Body of pancreas (tissue), 4 donors: Measurements from ENCODE around the gene SMIM12. TPM values are rescaled to one million over a fixed set of nuclear protein-coding genes. Genes with fewer than 3 reads are reported as not detected.
A peak's percentile ranks its signal among the peaks of the same experiment; 100 is the strongest.

Experiments
- ATAC-seq: fragments of 150-250 bp; one replicate; pipeline ENCODE4 v1.9.1; 2016
- DNase-seq, 4 donors: peaks; one replicate each; pipeline ENCODE4 v3.0.0-alpha.2; 2019
- H3K27ac ChIP-seq, 4 donors: fragments of 200-600 bp; sonication (generic); 1 replicate in 3 of 4; 2 replicates in 1 of 4; pipeline versions ENCODE4 v1.5.1 to v1.6.1; 2016 to 2019; ENCODE audit warnings: mild to moderate bottlenecking in 1 of 4, mixed read lengths in 1 of 4, moderate library complexity in 1 of 4
- H3K27me3 ChIP-seq, 2 donors: fragments of 200-600 bp; sonication (generic); one replicate each; pipeline ENCODE4 v1.6.0; 2016; ENCODE audit warnings: mild to moderate bottlenecking in 1 of 2
- H3K36me3 ChIP-seq, 2 donors: fragments of 200-600 bp; sonication (generic); replicated peaks in 1 of 2; 2 replicates each; pipeline ENCODE4 v1.5.1; 2016; ENCODE audit warnings: low read depth in 2 of 2; ENCODE audit not compliant: insufficient read depth in 1 of 2
- H3K4me1 ChIP-seq: fragments of 200-600 bp; sonication (generic); one replicate; pipeline ENCODE4 v1.6.0; 2016
- H3K4me3 ChIP-seq, 2 donors: fragments of 200-600 bp; sonication (generic); 1 replicate in 1 of 2; 2 replicates in 1 of 2; pipeline ENCODE4 v1.5.1; 2016 to 2019
- H3K9me3 ChIP-seq, 3 donors: fragments of 200-600 bp; sonication (generic); 1 replicate in 2 of 3; 2 replicates in 1 of 3; pipeline ENCODE4 v1.5.1; 2016
- CTCF ChIP-seq, 7 experiments: fragments of 450-650 bp in 4 of 7; fragments of 200-600 bp in 3 of 7; sonication (generic) in 3 of 7; IDR thresholded peaks; one replicate each; pipeline ENCODE4 v1.5.1; 2016 to 2019; ENCODE audit warnings: antibody characterized with exemption in 7 of 7
- POLR2A ChIP-seq, 3 donors: fragments of 450-650 bp; IDR thresholded peaks; one replicate each; pipeline ENCODE4 v1.6.1; 2016; ENCODE audit warnings: antibody characterized with exemption in 3 of 3, mild to moderate bottlenecking in 2 of 3
- WGBS, 2 donors: methylation state at CpG; one replicate each; pipeline ENCODE4 v1.1.5; 2017; 5-methylcytosine and 5-hydroxymethylcytosine counted together
- intact Hi-C: fragments of 100-400 bp; cut with DNase I; formaldehyde crosslinking; loops from one replicate; pipeline ENCODE4 v1.15.1; 2023
- total RNA-seq, 2 donors: library from RNA; depleted of rRNA; stranded (reverse); fragments of >200 nt; gene quantifications; one replicate each; pipeline ENCODE4 v1.1.0, GENCODE V29; 2016

SMIM12 gene
- total RNA-seq: 10 to 100 TPM in 1 of 2 donors, 1 to 10 TPM in 1; 7.8 to 22.1 TPM

- 1% methylated on average over 38 to 39 of the region's 47 CpGs for WGBS, 2 donors
- TF ChIP-seq POLR2A (IDR thresholded peaks at IDR 0.05) (peak; percentile 78 to 92 (median 92)), CTCF (IDR thresholded peaks at IDR 0.05) (peak; percentile 75 to 99 (median 96))
- Histone ChIP-seq H3K36me3 (peaks cover 0 to 8% of the 10 kb centered on the region in 2 donors), H3K27ac (peak within 1 kb of the TSS; percentile 50 to 86 (median 80)), H3K9me3 (no peaks in the 10 kb centered on the region), H3K4me1 (peaks cover 25% of the 10 kb centered on the region), H3K27me3 (no peaks in the 10 kb centered on the region), H3K4me3 (peak within 1 kb of the TSS; percentile 95)
- intact Hi-C loops: no loop called here
- ATAC-seq (peak; percentile 99), DNase-seq (peak; percentile 95 to 96 (median 96))
Measured at GRCh38 chr1:34859446-34860200, at the start of gene SMIM12. Gene SMIM12, minus strand, starts transcription at chr1:34859749. Its CDS starts 3,772 bp downstream, at chr1:34855977.

GRCh38 chr1:34908369-34908768 is 48.8 kb upstream of the SMIM12 start:
- H3K27me3 ChIP-seq: no peaks in the 10 kb centered on the region
- H3K27ac ChIP-seq: no peak overlapping the region
- intact Hi-C loops: no loop called here
- DNase-seq: no peak
- TF ChIP-seq POLR2A (IDR thresholded peaks at IDR 0.05) (no peak), CTCF (IDR thresholded peaks at IDR 0.05) (no peak)
- H3K4me1 ChIP-seq: no peaks in the 10 kb centered on the region
- H3K9me3 ChIP-seq: no peaks in the 10 kb centered on the region
- 49 to 52% methylated on average over 3 of the region's 3 CpGs for WGBS, 2 donors
- no peak for ATAC-seq
- H3K4me3 ChIP-seq: no peak overlapping the region
- no peaks in the 10 kb centered on the region for H3K36me3 ChIP-seq

- no peak for ATAC-seq
- Histone ChIP-seq H3K9me3 (no peaks in the 10 kb centered on the region), H3K36me3 (no peaks in the 10 kb centered on the region), H3K27ac (no peak overlapping the region), H3K4me1 (no peaks in the 10 kb centered on the region), H3K4me3 (no peak overlapping the region), H3K27me3 (no peaks in the 10 kb centered on the region)
- no peak for DNase-seq
- intact Hi-C loops: no loop called here
- 61 to 62% methylated on average over 5 of the region's 5 CpGs for WGBS, 2 donors
- no peak for TF ChIP-seq CTCF (IDR thresholded peaks at IDR 0.05)
- TF ChIP-seq POLR2A (IDR thresholded peaks at IDR 0.05): no peak
Measured at GRCh38 chr1:34907487-34908090, 48.0 kb upstream of the SMIM12 start.

- Histone ChIP-seq H3K9me3 (no peaks in the 10 kb centered on the region), H3K27ac (no peak overlapping the region), H3K27me3 (no peaks in the 10 kb centered on the region), H3K4me3 (no peak overlapping the region), H3K4me1 (no peaks in the 10 kb centered on the region), H3K36me3 (no peaks in the 10 kb centered on the region)
- WGBS, 2 donors: 65 to 72% methylated on average over 4 of the region's 4 CpGs
- ATAC-seq (no peak), DNase-seq (no peak)
- TF ChIP-seq CTCF (IDR thresholded peaks at IDR 0.05): no peak
- no peak for TF ChIP-seq POLR2A (IDR thresholded peaks at IDR 0.05)
- intact Hi-C loops: no loop called here
Measured at GRCh38 chr1:34906756-34907155, 47.2 kb upstream of the SMIM12 start.
